Midbrain (tissue), 1 donor: ENCODE results near the gene IMMP1L.

ENCODE experiments used
- DNase-seq: peaks from one replicate; lab custom pipeline; 2025; lab: John Stamatoyannopoulos, UW

The IMMP1L gene

DNA sequence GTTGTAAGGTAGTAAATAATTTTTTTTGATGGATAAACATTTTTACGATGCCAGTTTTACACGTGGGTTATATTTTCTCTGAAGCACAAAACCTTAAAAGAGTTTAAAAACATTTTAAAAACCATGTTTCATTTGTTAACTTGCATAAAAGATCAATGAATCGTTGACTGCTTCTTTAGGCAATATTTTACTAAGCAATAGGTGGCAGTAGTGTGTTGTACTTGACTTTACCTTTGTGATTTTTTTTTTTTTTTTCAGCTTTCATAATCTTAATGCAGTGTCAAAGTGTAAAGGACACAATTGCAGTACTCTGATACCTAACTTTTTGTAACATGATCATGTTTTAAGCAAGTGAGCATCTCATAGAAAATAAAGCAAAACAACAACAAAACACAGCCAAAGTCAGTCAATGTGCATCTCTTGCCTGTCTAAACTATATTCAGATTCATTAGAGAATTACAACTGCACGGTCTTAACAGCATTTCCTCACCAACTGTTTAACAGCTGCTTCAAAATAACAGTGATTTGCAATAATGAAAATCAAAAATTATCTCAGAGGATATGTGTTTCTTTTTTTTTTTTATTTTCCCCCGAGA is 112.1 kb downstream of the IMMP1L start:
- no peak for DNase-seq

DNA sequence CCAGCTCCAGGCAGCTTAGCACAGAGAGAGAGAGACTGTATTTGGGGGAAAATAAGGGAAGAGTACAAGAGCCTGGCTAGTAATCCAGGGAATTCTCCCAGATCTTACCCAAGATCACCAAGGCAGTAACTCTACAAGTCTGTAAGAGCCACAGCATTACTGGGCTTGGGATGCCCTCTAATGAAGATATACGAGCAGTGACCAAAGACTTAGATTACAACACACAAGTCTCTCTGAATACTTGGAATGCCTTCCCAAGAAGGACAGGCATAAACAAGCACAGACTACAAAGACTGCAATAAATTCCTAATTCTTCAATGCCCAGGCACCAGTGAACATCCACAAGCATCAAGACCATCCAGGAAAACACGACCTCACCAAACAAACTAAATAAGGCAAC is 122.0 kb downstream of the IMMP1L start:
- no peak for DNase-seq

- no peak for DNase-seq
Measured at GRCh38 chr11:31383116-31383515, 126.3 kb downstream of the IMMP1L start.
